ENCODE measurements around the gene CDK6.
A peak's percentile ranks its signal among the peaks of the same experiment; 100 is the strongest.

The CDK6 gene

DNA sequence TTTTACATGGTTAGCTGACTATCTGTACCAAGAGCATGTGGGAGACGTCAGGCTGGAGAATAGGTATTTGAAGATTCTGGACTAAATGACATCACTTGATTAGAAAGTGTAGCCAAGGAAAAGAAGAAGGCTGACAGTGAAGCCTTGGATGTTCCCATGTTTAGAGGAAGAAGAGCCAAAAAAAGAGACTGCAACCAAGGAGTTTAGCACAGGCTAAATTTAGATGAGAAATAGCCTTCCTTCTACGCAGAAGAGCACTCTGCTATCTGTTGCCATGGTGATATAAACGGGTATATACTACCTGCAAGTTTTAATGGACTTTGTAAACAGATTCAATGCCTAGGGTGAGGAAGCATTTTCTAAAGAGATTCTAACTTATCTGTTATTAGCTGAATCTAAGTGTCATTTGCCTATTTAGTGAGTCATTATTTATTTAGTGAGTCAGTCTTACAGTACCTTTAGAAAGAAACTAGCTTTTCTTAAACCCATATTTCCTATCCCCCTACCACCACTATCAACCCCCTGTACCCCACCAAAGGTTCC lies 69.8 kb downstream of the CDK6 start:
- H3K36me3 ChIP-seq (replicated peaks; ENCODE audit: low read depth, low read length): peaks cover 7% of the 10 kb centered on the region
- no peak overlapping the region for H3K4me3 ChIP-seq (ENCODE audit: low read length)
- H3K9ac ChIP-seq (ENCODE audit: low read length): no peak overlapping the region
- no peak overlapping the region for H2AFZ ChIP-seq (ENCODE audit: low read depth, low read length)
- H3K4me2 ChIP-seq (ENCODE audit: low read length): peak overlapping the region; percentile 8; the same call in 1 of the 2 replicates
- peaks cover 77% of the 10 kb centered on the region for H3K79me2 ChIP-seq (ENCODE audit: low read length)
- H3K27ac ChIP-seq (ENCODE audit: low read length): no peak overlapping the region
- no peaks in the 10 kb centered on the region for H3K27me3 ChIP-seq (ENCODE audit: low read depth, low read length)
- H3K4me1 ChIP-seq (ENCODE audit: low read length): peaks cover 52% of the 10 kb centered on the region
- peaks cover 9% of the 10 kb centered on the region for H4K20me1 ChIP-seq (ENCODE audit: insufficient read depth, low read length)
- no peak for TF ChIP-seq CTCF (IDR thresholded peaks at IDR 0.05; ENCODE audit: low read depth, low read length)
- TF ChIP-seq EZH2phosphoT487 (IDR thresholded peaks at IDR 0.05; ENCODE audit: low read depth): no peak
- H3K9me3 ChIP-seq (ENCODE audit: insufficient read depth, low read length): no peaks in the 10 kb centered on the region

GRCh38 chr7:92765725-92766124 lies 70.6 kb downstream of the CDK6 start:
- Histone ChIP-seq H4K20me1 (ENCODE audit: insufficient read depth, low read length) (peaks cover 9% of the 10 kb centered on the region), H3K79me2 (ENCODE audit: low read length) (peaks cover 72% of the 10 kb centered on the region), H3K36me3 (replicated peaks; ENCODE audit: low read depth, low read length) (peaks cover 11% of the 10 kb centered on the region), H3K4me1 (ENCODE audit: low read length) (peaks cover 52% of the 10 kb centered on the region), H3K9me3 (ENCODE audit: insufficient read depth, low read length) (no peaks in the 10 kb centered on the region), H2AFZ (ENCODE audit: low read depth, low read length) (no peak overlapping the region), H3K9ac (ENCODE audit: low read length) (no peak overlapping the region), H3K27ac (ENCODE audit: low read length) (no peak overlapping the region), H3K4me3 (ENCODE audit: low read length) (no peak overlapping the region), H3K27me3 (ENCODE audit: low read depth, low read length) (no peaks in the 10 kb centered on the region), H3K4me2 (ENCODE audit: low read length) (no peak overlapping the region)
- TF ChIP-seq EZH2phosphoT487 (IDR thresholded peaks at IDR 0.05; ENCODE audit: low read depth) (no peak), CTCF (IDR thresholded peaks at IDR 0.05; ENCODE audit: low read depth, low read length) (no peak)

GRCh38 chr7:92763636-92764423 lies 72.5 kb downstream of the CDK6 start:
- Histone ChIP-seq H3K9ac (ENCODE audit: low read length) (no peak overlapping the region), H2AFZ (ENCODE audit: low read depth, low read length) (no peak overlapping the region), H3K27ac (ENCODE audit: low read length) (no peak overlapping the region), H3K4me2 (ENCODE audit: low read length) (no peak overlapping the region), H3K79me2 (ENCODE audit: low read length) (peaks cover 62% of the 10 kb centered on the region), H4K20me1 (ENCODE audit: insufficient read depth, low read length) (peaks cover 9% of the 10 kb centered on the region), H3K27me3 (ENCODE audit: low read depth, low read length) (no peaks in the 10 kb centered on the region), H3K36me3 (replicated peaks; ENCODE audit: low read depth, low read length) (peaks cover 19% of the 10 kb centered on the region), H3K4me1 (ENCODE audit: low read length) (peaks cover 33% of the 10 kb centered on the region), H3K4me3 (ENCODE audit: low read length) (no peak overlapping the region), H3K9me3 (ENCODE audit: insufficient read depth, low read length) (no peaks in the 10 kb centered on the region)
- TF ChIP-seq EZH2phosphoT487 (IDR thresholded peaks at IDR 0.05; ENCODE audit: low read depth) (no peak), CTCF (IDR thresholded peaks at IDR 0.05; ENCODE audit: low read depth, low read length) (no peak)

- peaks cover 6% of the 10 kb centered on the region for H4K20me1 ChIP-seq (ENCODE audit: insufficient read depth, low read length)
- no peak overlapping the region for H3K4me3 ChIP-seq (ENCODE audit: low read length)
- no peak overlapping the region for H3K27ac ChIP-seq (ENCODE audit: low read length)
- no peak for TF ChIP-seq CTCF (IDR thresholded peaks at IDR 0.05; ENCODE audit: low read depth, low read length)
- TF ChIP-seq EZH2phosphoT487 (IDR thresholded peaks at IDR 0.05; ENCODE audit: low read depth): no peak
- no peaks in the 10 kb centered on the region for H3K9me3 ChIP-seq (ENCODE audit: insufficient read depth, low read length)
- H3K9ac ChIP-seq (ENCODE audit: low read length): no peak overlapping the region
- H2AFZ ChIP-seq (ENCODE audit: low read depth, low read length): no peak overlapping the region
- H3K79me2 ChIP-seq (ENCODE audit: low read length): peaks cover 53% of the 10 kb centered on the region
- no peaks in the 10 kb centered on the region for H3K27me3 ChIP-seq (ENCODE audit: low read depth, low read length)
- H3K4me2 ChIP-seq (ENCODE audit: low read length): no peak overlapping the region
- H3K36me3 ChIP-seq (replicated peaks; ENCODE audit: low read depth, low read length): peaks cover 19% of the 10 kb centered on the region
- H3K4me1 ChIP-seq (ENCODE audit: low read length): peaks cover 24% of the 10 kb centered on the region
These were observed 73.5 kb downstream of the CDK6 start for GRCh38 chr7:92762851-92763250.

All from OCI-LY3 (cell line).